Gastrocnemius medialis (tissue), 4 donors: Measurements from ENCODE around the gene AK1.
A peak's percentile ranks its signal among the peaks of the same experiment; 100 is the strongest.

Source experiments
- CTCF ChIP-seq, 5 experiments: fragments of 450-650 bp in 3 of 5; fragments of 200-600 bp in 2 of 5; sonication (generic) in 2 of 5; IDR thresholded peaks in 4 of 5; conservative IDR thresholded peaks in 1 of 5; 1 replicate in 4 of 5; 2 replicates in 1 of 5; pipeline ENCODE4 v1.5.1; 2016 to 2019; ENCODE audit warnings: antibody characterized with exemption in 5 of 5, mild to moderate bottlenecking in 3 of 5, moderate library complexity in 3 of 5
- POLR2A ChIP-seq, 2 donors: fragments of 450-650 bp; IDR thresholded peaks; one replicate each; pipeline ENCODE4 v1.6.1; 2017; ENCODE audit warnings: antibody characterized with exemption in 2 of 2, mild to moderate bottlenecking in 2 of 2, moderate library complexity in 2 of 2

GRCh38 chr9:127869310-127870152, 7.9 kb downstream of the AK1 start:
- TF ChIP-seq CTCF (IDR thresholded peaks at IDR 0.05 in 4 of 5, conservative IDR thresholded peaks at IDR 0.05 in 1 of 5) (peak; percentile 83 to 92 (median 91)), POLR2A (IDR thresholded peaks at IDR 0.05) (no peak)
